Skeletal muscle tissue (tissue), 4 donors: ENCODE measurements around the gene ABHD16B. TPM values are rescaled to one million over a fixed set of nuclear protein-coding genes. Genes with fewer than 3 reads are reported as not detected.

Source experiments
- H3K27ac ChIP-seq: one replicate; pipeline ENCODE4 v1.7.0; 2013; ENCODE audit warnings: mild to moderate bottlenecking, low read depth, low read length, inconsistent platforms
- H3K27me3 ChIP-seq, 3 donors: one replicate each; pipeline ENCODE4 v1.7.0; 2013; ENCODE audit warnings: low read length in 3 of 3; ENCODE audit not compliant: control insufficient read depth in 3 of 3, insufficient read depth in 3 of 3
- H3K36me3 ChIP-seq, 3 donors: one replicate each; pipeline ENCODE4 v1.7.0; 2013; ENCODE audit warnings: low read length in 3 of 3; ENCODE audit not compliant: control insufficient read depth in 3 of 3, insufficient read depth in 3 of 3
- H3K4me1 ChIP-seq, 3 donors: one replicate each; pipeline ENCODE4 v1.7.0; 2013; ENCODE audit warnings: low read length in 3 of 3, mild to moderate bottlenecking in 3 of 3; ENCODE audit not compliant: control insufficient read depth in 3 of 3, insufficient read depth in 3 of 3
- H3K4me3 ChIP-seq, 3 donors: one replicate each; pipeline ENCODE4 v1.7.0; 2013; ENCODE audit warnings: low read length in 3 of 3
- H3K9ac ChIP-seq, 3 donors: one replicate each; pipeline ENCODE4 v1.7.0; 2013; ENCODE audit warnings: low read length in 3 of 3, mild to moderate bottlenecking in 3 of 3, moderate library complexity in 2 of 3, low read depth in 1 of 3
- H3K9me3 ChIP-seq, 3 donors: one replicate each; pipeline ENCODE4 v1.7.0; 2013; ENCODE audit warnings: low read length in 3 of 3; ENCODE audit not compliant: control insufficient read depth in 3 of 3
- total RNA-seq: library from RNA; depleted of rRNA; stranded (reverse); fragments of >200 nt; gene quantifications from one replicate; pipeline ENCODE4 v1.2.3, GENCODE V29; 2014
- donor health status: Osteomylitis.

The ABHD16B gene
- total RNA-seq, 1 donor from 2014 or later: not detected

DNA sequence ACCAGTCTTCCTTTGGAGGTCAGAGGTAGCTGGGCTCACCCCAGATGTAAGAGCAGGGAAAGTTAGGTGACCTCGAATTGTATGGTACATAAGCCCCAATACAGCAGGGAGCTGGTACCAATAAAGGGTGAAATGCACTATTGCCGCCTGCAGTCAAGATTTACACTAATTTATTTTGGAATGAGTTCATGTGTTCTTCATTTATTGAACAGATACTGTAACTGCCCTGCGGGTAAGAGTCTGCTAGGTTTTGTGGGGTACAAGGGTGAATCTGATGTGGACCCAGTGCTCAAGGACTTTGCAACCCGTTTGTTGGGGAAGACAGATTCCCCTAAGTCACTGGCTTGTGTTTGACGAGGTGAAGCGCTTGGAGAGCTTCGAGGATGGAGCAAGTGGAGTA is 31.1 kb downstream of the ABHD16B start:
- Histone ChIP-seq H3K27ac (no peak overlapping the region), H3K27me3 (no peaks in the 10 kb centered on the region), H3K9me3 (no peaks in the 10 kb centered on the region), H3K4me1 (peaks cover 14 to 22% (median 18%) of the 10 kb centered on the region in 3 donors), H3K4me3 (no peak overlapping the region), H3K9ac (no peak overlapping the region), H3K36me3 (peaks cover 29 to 39% (median 35%) of the 10 kb centered on the region in 3 donors)

DNA sequence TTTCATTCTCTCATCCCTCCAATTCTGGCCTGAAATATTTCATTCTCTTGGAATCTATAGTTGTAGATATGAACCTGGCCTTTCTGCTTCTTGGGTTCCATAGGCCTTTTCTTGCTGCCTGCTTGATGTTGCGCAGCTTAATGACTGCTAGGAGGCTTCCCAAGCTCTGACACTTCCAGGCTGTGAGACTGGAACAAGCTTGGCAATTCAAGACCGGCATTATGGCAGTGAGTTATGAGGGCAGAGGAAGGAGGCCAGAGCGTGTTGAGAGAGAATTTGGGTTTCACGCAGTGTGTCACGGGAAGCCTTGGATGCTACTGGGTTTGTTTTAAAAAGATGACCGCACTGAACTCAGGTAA is 32.7 kb downstream of the ABHD16B start:
- Histone ChIP-seq H3K36me3 (peaks cover 26 to 30% (median 28%) of the 10 kb centered on the region in 3 donors), H3K9me3 (no peaks in the 10 kb centered on the region), H3K27me3 (no peaks in the 10 kb centered on the region), H3K4me1 (peaks cover 22 to 30% (median 26%) of the 10 kb centered on the region in 3 donors), H3K27ac (no peak overlapping the region), H3K9ac (peak overlapping the region in 2 of 3 donors; percentile 45 to 74), H3K4me3 (peak overlapping the region; percentile 77 to 79 (median 78))

DNA sequence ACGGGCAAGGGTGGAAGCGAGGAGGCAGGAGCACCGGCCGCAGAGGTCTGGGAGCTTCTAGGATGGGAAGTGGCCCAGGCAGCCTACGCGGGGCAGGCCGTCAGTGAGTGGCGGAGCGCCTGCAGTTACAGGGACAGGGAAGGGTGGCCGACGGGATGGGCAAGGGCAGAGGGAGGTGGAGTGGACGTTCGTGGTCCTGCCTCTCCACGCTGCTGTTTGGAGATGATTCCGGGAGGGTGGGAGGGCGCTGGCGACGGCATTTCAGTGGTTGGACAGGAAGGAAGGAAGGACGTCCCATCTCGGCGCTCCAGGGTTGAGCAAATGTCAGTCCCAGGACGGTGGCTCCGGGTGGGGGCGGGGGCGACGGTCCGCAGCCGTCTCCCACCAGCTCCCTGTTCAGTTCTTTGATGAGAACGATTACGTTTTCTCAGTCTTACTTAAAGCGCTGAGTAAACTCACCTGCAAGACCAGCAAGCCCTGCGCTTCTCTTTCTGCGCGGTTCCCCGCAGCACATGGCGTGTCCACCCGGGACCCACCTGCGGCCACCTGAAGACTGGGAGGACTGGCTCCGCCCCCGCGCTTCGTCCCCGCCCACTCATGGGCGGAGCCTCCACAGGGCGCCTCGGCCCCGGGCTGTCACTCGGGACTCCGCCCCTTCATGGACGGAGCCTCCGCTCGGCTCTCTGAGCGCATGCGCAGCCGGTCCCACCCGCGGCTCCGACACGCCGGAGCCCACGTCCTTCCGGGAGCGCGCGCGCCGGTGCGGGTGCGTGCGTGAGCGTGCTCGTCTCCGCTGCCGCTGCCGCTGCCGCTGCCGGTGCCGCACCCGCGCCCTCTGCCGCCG is 33.3 kb downstream of the ABHD16B start, which contains the start of gene DNAJC5:
DNAJC5 (plus strand) TSS at position 769 of the 844 bp plus-strand sequence. CDS start 33,220 bp downstream, outside the sequence.
- Histone ChIP-seq H3K36me3 (peaks cover 22 to 26% (median 22%) of the 10 kb centered on the region in 3 donors), H3K4me3 (peak within 1 kb of the TSS; percentile 77 to 79 (median 78)), H3K4me1 (peaks cover 23 to 30% (median 27%) of the 10 kb centered on the region in 3 donors), H3K27ac (peak within 1 kb of the TSS; percentile 74), H3K27me3 (no peaks in the 10 kb centered on the region), H3K9ac (peak within 1 kb of the TSS; percentile 66 to 78 (median 69)), H3K9me3 (no peaks in the 10 kb centered on the region)

DNA sequence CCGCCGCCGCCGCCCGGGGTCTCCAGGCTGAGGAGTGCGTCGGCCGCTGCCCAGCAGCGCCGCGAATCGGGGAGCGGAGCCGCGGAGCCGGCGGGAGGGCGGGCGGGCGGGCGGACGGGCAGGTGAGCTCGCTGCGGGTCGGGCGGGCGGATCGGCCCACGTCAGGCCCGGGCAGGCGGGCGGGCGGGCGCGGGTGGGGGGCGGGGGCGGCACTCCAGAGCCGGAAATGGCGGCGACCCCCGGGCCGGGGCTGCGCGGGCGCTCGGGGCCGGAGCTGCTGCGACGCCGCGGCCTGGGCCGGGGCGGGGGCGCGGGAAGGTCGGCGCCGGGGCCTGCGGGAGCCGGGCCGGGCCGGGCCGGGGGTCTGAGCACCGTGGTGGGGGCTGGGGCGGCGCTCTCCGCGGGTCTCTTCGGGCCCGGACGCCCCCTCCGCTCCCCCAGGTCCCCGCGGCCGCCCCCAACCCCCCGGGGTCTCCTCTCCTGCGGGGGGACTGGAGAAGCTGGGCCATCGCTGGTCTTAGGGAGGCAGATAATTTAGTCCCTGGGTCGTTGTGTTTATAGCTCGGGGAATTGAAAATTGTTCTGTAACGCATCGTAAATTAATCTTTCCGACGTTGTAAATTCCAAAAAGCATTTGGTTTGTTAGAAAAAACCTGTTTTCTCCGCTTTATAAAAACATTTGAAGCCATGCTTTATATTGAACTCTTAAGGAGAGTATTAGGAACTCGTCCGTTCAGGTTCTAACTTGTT is 34.1 kb downstream of the ABHD16B start:
- Histone ChIP-seq H3K27me3 (no peaks in the 10 kb centered on the region), H3K9ac (peak overlapping the region; percentile 66 to 78 (median 69)), H3K36me3 (peaks cover 14 to 18% (median 14%) of the 10 kb centered on the region in 3 donors), H3K27ac (peak overlapping the region; percentile 74), H3K9me3 (no peaks in the 10 kb centered on the region), H3K4me1 (peaks cover 23 to 30% (median 27%) of the 10 kb centered on the region in 3 donors), H3K4me3 (peak overlapping the region; percentile 62 to 67 (median 67))

DNA sequence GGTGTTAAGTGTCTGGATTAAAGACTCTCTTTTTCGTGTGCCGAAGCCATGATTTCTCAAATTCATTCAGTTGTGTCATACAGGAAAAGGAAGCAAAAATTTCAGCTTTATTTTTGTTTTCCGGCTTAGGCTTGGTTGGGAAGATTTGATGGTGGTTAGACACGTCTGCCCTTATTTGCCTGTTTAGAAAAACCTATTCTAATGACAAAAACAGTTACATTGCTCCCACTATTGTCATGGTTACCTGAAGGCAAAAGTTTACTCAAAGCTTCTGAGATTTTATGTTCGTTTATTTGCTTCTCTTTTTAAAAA is 34.6 kb downstream of the ABHD16B start:
- Histone ChIP-seq H3K4me3 (peak overlapping the region; percentile 62 to 67 (median 67)), H3K9me3 (no peaks in the 10 kb centered on the region), H3K27ac (peak overlapping the region; percentile 74), H3K27me3 (no peaks in the 10 kb centered on the region), H3K36me3 (peaks cover 8 to 13% (median 9%) of the 10 kb centered on the region in 3 donors), H3K4me1 (peaks cover 23 to 32% (median 27%) of the 10 kb centered on the region in 3 donors), H3K9ac (peak overlapping the region; percentile 66 to 78 (median 69))

DNA sequence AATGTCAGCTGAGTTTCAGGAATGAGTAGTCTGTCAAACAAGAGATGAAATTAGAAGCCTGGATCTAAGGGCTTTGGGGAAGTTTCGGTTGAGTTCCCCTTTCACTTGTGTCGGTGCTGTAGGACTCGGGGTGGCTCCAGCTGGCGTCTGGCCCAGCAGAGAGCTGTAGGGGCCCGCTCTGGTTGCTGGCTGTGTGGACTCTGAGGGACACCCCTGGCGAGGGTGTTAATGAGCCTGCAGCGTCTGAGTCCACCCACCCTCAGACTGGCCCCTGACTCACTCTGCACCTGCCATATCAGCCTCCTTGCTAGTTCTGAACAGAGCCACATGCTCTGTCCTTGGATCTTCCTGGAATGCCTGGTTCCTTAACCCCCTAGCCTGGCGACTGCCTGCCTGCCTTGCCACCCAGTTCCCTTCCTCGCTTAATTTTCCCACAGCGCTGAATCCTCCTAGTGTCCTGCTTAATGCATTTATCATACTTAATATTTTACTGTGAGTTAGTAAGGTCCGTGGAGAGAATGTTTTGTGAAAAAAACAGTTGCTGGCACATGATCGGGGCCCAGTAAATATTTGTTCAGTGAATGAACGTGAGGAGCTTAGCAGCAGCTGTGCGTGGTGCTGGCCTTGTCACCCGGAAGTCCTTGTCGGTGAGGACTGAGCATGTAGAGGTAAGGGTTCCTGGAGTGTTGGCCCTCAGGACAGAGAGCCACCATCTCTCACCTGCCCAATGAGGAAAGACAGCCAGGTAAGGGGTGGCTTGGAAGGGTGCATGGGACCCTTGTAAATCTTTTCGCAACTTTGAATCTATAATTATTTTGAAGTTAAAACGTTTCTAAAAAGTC is 35.2 kb downstream of the ABHD16B start:
- H3K4me1 ChIP-seq: peaks cover 23 to 38% (median 29%) of the 10 kb centered on the region in 3 donors
- H3K36me3 ChIP-seq: peaks cover 3 to 8% (median 4%) of the 10 kb centered on the region in 3 donors

DNA sequence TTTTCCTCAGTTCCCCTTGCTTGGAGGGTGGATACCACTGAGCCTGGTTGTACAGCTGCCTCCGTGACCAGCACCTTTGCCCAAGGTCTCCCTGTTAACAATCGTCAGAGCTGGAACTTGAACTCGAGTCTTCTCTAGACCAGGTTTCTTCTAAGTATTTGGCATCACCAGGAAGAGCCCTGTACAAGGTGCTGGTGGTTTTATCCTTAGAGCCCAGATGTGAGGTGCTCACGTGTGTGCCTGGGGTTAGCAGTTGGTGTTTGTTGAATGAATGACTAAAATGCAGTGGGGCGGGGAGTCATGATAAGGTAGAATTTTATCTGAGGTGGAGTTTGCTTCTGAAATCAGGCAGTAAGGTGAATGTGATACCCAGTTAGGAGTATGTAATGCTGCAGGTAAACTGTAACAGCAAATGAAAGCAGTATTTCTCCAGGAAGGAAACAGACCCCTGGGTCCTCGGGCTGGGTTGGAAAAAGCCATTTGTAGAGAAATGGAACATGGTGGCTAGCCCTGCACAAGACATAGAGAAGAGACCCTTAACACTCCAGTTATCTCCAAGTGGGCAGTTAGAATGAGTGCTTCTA is 36.8 kb downstream of the ABHD16B start:
- no peak overlapping the region for H3K27ac ChIP-seq
- H3K9me3 ChIP-seq: no peaks in the 10 kb centered on the region
- no peak overlapping the region for H3K4me3 ChIP-seq
- H3K9ac ChIP-seq: peak overlapping the region in 1 of 3 donors; percentile 16
- peaks cover 23 to 38% (median 29%) of the 10 kb centered on the region in 3 donors for H3K4me1 ChIP-seq
- no peaks in the 10 kb centered on the region for H3K27me3 ChIP-seq
- H3K36me3 ChIP-seq: peaks cover 0 to 6% (median 0%) of the 10 kb centered on the region in 3 donors

More for the DNA sequence above, 35.2 kb downstream of the ABHD16B start:
- peak overlapping the region; percentile 74 for H3K27ac ChIP-seq
- no peaks in the 10 kb centered on the region for H3K27me3 ChIP-seq
- H3K9me3 ChIP-seq: no peaks in the 10 kb centered on the region
- peak overlapping the region; percentile 66 to 78 (median 69) for H3K9ac ChIP-seq
- peak overlapping the region; percentile 62 to 67 (median 67) for H3K4me3 ChIP-seq

DNA sequence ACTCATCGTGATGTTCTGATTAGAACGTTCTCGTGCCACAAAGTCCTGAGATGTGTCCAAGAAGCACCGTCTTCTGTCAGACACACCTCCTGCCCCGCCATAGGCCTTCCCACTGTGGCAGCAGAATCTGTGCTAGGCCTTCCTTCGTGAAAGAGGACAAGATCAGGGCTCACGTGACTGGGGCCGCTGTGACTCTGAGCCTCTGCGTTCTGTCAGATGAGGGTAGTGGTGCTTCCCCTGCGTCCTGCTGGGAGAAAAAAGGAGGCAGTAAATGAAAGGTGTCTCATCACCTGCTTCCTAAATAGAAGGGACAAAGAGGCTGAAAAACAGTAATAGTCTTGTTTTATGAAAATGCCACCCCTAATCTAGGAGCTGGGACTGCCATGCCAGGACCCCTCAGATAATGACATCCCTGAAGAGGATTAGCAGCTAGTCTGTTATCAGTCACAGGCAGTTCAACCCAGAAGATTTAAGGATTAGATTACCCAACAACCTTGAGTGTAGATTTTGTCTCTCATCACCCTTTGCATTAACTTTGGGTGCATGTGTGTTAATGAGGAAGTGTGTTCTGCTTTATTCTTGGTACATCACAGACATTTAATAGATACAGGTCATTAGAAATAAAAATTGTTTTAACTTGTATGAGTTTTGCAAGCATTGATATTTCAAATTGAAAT is 37.7 kb downstream of the ABHD16B start:
- Histone ChIP-seq H3K4me3 (no peak overlapping the region), H3K4me1 (peaks cover 23 to 37% (median 29%) of the 10 kb centered on the region in 3 donors), H3K27me3 (no peaks in the 10 kb centered on the region), H3K9ac (peak overlapping the region in 1 of 3 donors; percentile 9), H3K9me3 (no peaks in the 10 kb centered on the region), H3K36me3 (peaks cover 0 to 6% (median 0%) of the 10 kb centered on the region in 3 donors), H3K27ac (no peak overlapping the region)
